Measurements from ENCODE around the gene MAGEB10.
"Not testable (repeated sequence)": the region's sequence is repeated elsewhere in the genome, so short reads cannot be mapped to it uniquely, and the experiment has no call there.

MAGEB10 gene, protein sequence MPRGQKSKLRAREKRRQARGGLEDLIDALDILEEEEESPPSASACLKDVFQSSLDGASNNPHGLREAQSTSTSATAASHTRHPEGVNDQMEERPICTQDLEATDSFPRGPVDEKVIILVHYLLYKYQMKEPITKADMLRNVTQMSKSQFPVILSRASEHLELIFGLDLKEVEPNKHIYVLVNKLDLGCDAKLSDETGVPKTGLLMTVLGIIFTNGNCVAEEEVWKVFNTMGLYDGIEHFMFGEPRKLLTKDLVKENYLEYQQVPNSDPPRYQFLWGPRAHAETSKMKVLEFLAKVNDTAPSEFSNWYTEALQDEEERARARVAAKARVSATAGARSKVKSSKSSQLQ

DNA sequence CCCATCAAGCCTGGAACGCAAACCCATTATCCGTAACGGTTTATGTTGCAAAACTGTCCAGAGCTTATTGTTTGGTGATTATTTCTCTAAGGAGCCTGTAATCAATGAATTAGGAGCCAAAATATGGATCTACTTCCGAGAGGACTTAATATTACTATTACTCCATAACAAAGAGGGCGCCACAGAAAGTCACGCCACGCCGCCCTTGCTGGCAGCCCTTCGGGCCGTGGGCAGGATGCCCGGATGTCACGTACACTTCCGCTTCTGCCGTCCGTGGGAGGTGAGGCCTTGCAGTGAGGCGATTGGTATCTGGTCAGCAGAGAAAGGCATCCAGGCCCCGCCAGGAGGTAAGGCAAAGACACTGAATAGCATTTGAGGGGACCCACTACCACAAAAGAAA is at the start of gene MAGEB10:
Gene MAGEB10, plus strand, starts transcription at position 301 of the 400 bp plus-strand sequence. CDS start 13,317 bp downstream, outside the sequence.
- no peak for DNase-seq

DNA sequence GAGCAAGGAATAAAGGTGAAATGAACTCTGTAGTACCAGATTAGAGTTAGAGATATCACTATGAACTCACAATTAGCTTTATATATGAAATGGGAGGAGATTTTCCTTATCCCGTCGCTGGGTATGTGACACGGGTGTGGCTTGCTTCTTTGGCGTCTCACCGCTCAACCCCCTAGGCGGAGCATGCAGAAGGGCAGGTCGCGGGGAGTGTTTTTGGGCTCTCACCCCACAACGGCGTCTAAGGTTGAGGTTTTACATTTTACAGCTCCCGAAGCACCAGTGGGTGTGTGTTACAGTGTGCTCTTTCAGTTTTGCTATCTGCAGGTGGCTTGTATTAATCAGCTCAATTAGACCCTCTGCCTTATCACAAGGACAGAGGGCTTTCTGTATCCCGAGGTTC is 42.1 kb upstream of the MAGEB10 start:
- DNase-seq, result no peak

DNA sequence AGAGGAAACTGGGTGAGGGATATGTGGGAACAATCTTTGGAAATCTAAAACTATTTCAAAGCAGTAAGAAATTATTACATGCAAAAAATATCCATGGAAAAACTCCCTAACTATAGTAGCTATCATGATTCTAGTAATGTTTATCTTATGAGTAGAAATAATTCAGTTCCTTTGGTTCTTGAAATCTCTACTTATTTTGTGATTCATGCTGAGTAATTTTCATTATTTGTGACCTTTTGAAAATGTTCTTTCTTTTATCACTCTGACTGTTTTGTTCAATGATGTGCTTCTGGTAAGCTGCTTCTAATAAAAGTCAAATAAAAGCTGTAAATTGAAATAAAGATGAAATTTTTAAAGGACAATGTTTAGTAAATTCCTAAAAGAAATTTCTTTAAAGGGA is 40.4 kb upstream of the MAGEB10 start:
- DNase-seq, result no peak

DNA sequence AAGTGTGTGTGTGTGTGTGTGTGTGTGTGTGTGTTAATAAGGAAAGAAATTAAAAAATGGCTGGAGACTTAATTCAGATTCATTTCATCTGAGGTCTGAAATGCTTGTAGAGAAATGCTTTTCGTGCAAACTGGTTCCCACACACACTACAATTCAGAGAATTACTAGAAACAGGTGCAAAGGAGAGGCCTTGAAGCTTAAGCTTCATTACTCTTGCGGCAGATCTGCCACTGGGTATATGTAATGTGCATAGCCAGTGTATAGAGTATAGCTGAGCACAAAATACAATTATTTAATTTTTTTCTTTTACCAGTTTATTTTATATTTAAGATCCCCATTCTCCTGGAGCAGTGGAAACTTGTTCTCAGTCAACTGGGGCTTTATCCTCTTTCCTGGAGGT is 31.8 kb upstream of the MAGEB10 start:
- no peak for DNase-seq

DNA sequence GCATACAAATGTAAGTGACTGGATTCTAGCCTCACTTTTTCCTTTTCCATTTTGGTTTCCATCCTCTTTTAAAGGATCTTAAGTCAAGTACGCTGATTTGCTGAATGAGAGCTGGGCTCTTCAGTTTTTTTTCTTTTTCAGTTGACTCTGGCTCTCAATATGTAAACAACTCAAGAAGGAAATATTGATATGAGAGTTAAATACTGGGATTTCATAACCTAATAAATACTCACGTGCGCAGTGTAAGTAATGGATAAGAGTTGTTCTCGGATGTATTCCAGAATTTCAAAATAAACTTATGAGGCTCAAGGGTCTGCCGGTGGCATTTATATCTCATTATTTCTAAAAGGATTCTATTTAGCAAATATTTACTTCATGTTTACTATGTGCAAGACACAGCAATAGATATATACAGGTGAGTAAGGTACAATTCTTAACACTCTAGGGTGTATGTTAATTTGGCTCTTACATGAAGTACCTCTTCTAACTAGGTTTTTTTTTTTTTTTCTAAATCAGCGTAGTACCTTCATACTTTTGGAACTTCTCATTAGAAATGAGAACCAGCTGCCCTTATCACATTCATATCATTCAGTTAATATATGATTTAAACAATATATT is 11.0 kb upstream of the MAGEB10 start:
- no peak for DNase-seq

DNA sequence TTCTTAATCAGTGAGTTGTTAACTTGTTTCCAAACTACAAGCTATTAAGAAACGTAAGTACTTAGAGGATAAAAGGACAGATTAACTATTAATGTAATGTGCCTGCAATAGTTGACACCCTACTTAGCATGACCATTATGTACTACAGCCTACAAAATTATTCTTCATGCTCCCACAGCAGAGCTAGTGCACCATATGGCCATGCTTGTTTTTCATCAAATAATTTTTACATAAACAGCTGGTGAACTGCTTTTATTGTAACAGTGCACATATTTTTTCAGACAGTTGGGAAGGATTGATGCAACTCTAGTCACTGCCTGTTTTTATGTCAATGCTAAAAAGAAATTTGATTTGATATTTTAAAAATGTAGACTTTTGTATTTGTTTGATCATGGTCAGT is 10.2 kb upstream of the MAGEB10 start:
- DNase-seq, result no peak

DNA sequence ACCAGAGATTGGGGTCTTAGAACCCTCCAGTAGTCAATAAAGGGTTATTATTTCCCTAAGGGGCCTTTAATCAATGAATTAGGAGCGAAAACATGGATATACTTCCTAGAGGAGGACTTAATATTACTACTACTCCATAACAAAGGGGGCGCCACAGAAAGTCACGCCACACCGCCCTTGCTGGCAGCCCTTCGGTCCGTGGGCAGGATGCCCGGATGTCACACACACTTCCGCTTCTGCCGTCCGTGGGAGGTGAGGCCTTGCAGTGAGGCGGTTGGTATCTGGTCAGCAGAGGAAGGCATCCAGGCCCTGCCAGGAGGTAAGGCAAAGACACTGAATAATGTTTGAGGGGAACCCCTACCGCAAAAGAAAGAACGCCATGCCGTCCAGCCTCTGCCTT is 436 bp downstream of the MAGEB10 start:
- DNase-seq, result no peak

DNA sequence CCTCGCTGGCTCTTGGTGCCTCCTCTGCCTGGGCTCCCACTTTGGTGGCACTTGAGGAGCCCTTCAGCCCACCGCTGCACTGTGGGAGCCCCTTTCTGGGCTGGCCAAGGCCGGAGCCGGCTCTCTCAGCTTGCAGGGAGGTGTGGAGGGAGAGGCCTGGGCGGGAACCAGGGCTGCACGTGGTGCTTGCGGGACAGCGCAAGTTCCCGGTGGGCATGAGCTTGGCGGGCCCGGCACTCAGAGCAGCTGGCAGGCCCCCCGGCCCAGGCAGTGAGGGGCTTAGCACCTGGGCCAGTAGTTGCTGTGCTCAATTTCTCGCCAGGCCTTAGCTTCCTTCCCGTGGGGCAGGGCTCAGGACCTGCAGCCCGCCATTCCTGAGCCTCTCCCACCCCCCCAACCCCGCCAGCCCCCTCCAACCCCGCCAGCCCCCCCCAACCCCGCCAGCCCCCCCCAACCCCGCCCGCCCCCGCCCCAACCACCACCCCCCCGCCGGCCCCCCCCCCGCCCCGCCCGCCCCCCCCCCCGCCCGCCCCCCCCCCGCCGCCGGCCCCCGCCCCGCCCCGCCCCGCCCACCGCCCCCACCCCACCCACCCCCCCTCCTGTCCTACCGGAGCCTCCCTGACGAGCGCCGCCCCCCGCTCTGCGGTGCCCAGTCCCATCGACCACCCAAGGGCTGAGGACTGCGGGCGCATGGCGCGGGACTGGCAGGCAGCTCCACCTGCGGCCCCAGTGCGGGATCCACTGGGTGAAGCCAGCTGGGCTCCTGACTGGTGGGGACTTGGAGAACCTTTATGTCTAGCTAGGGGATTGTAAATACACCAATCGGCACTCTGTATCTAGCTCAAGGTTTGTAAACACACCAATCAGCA is 1.4 kb downstream of the MAGEB10 start:
- DNase-seq, result not testable (repeated sequence)

DNA sequence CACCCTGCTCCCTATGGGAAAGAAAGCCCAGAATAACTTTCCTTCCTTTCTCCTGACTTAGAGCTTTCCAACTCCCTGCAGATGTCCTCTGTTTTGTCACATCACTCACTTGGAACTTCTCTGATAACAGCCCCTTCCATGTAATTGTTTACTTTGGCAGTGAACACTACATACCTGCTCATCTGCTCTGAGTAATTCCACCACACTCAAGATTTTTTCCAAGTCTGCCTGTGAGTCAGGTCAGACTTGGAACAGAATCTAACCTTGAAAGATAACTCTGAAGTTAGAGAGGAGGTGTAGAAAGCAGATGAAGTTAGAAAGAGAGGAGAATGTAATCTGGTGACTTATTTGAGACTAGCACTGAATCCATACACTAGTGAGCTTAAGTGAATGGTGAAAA is 7.4 kb downstream of the MAGEB10 start:
- no peak for DNase-seq

DNA sequence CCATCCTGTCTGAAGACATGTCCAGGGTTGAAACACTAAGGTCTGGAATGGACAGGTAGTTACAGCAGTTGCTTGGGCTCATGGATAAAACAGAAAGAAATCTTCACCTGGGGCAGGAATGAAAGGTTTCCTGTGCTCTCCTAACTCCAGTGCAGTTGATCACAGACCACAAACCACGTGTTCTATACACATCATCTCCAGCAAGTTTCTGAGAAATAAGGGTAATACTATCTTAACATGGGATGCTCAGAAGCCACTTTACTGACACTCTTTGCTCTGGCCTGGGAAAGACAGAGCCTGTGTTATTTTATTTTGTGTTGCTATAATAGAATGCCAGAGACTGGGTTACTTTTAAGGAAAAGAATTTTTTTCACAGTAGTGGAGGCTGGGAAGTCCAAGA is 16.0 kb downstream of the MAGEB10 start:
- DNase-seq, result no peak

DNA sequence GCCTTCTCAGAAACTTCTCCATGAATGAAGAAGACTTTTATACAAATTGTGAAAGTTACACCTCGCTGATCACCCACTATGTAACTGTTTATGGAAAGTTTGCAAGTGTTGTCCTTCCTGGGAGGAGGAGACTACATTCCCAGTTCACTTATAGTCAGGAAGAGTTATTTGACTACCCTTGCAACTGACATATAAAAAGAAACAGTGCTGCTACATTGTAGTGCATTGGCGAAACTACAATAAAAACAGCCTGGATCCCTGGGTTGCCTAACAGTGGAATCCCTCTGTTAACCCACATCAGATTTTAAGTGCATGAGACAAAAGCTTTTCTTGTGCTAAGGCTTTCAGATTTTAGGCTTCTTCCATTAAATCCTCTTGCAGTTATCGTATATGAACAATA is 30.4 kb downstream of the MAGEB10 start:
- no peak for DNase-seq

DNA sequence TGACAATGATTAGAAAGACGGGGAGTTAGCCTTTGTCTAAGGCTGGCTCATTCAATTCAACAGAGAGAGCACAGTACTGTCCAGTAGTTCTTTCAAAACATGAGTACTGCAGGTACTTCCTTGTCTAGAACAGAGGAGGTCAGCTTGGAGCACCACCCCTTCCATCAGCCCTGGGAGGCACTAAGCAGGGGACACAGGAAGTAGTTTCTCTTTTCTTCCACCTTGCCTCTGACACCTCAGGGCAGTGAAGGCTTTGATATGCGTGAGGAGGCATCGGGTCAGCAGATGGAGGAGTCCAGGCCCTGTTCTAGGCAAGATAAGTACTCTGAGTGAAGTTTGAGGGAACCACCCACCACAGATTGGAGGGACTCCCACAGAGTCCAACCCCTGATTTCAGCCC is 33.1 kb downstream of the MAGEB10 start:
- DNase-seq, result no peak

DNA sequence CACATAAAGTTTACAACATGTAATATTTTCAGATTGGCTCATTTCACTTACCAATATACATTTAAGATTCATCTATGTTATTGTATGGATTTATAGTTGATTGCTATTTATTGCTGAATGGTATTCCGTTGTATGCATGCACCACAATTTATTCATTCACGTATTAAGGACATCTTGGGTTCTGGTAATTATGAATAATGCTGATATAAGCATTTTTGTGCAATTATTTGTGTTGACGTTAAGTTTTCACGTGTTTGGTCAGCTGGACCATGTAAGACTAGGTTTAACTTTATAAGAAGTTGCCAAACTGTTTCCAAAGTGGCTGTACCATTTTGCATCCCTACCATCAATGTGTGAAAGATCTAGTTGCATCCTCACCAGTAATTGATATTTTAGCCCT is 35.1 kb downstream of the MAGEB10 start:
- DNase-seq, result no peak

DNA sequence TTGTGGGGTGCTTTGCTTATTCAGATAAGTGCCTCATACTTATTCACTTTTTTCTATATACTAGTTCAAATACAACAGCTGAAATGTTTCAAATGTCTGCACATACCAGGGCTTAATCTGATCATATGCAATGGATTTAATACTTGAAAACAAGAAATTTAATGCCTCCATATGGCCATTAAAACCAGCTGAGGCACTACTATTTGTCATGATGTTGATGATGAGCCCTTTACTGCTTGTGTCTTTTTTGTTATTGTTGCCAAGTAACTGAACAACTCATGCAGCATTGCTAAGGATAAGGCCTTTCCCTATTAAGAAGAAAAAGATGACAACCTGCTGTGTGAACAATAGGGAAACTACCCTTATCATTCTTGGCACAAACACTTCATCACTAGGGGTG is 52.5 kb downstream of the MAGEB10 start:
- no peak for DNase-seq

DNA sequence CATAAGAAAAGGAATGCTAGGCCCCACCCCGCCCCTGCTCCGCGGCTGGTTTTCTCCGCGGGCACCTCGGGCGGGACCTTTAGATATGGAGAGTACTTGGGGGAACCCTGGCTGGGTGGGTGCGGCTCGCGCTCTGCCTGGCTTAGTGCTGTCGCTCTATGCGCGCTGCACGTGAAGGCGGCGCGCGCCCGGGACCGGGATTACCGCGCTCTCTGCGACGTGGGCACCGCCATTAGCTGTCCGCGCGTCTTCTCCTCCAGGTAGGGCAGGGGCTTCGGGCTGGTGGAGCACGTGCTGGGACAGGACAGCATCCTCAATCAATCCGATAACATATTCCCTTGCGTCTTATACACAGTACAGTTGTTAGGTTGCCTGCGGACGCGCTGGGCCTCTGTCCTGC is 56.0 kb downstream of the MAGEB10 start:
- no peak for DNase-seq

Data from NCI-H1436 treated with DMSO at 0.1 percent for 48 hours (cell line).